ENCODE data around the gene EVA1C. TPM values are rescaled to one million over a fixed set of nuclear protein-coding genes. Genes with fewer than 3 reads are reported as not detected.
"Not testable (repeated sequence)": the region's sequence is repeated elsewhere in the genome, so short reads cannot be mapped to it uniquely, and the experiment has no call there.

The EVA1C gene
- total and polyA plus RNA-seq, 5 donors = 18.0 to 39.8 (median 21.2) TPM

GRCh38 chr21:32520875-32521735, 108.6 kb downstream of the EVA1C start:
- H3K9me3 ChIP-seq (ENCODE audit: control insufficient read depth, low read length) = no peaks in the 10 kb centered on the region
- intact Hi-C loops (cut with DNase I) = no loop called here
- H3K27me3 ChIP-seq (ENCODE audit: control insufficient read depth, insufficient read depth) = no peaks in the 10 kb centered on the region
- DNase-seq = peak; percentile 95 to 97 (median 95)
- peak overlapping the region; percentile 80 for H3K27ac ChIP-seq (ENCODE audit: low read length)
- WGBS = 27% methylated on average over 14 of the region's 14 CpGs
- ATAC-seq = peak; percentile 68 to 77
- H3K4me1 ChIP-seq (ENCODE audit: control insufficient read depth, insufficient read depth, low read length) = peaks cover 19% of the 10 kb centered on the region
- no peak overlapping the region for H3K4me3 ChIP-seq (ENCODE audit: low read length)

- 53% methylated on average over 8 of the region's 8 CpGs for WGBS
- ATAC-seq (peak in 1 of 2 donors; percentile 2), DNase-seq (peak in 1 of 3 donors; percentile 59)
- Histone ChIP-seq H3K27me3 (ENCODE audit: control insufficient read depth, insufficient read depth) (no peaks in the 10 kb centered on the region), H3K4me1 (ENCODE audit: control insufficient read depth, insufficient read depth, low read length) (peaks cover 18% of the 10 kb centered on the region), H3K4me3 (ENCODE audit: low read length) (no peak overlapping the region), H3K27ac (ENCODE audit: low read length) (peak overlapping the region; percentile 80), H3K9me3 (ENCODE audit: control insufficient read depth, low read length) (no peaks in the 10 kb centered on the region)
- intact Hi-C loops (cut with DNase I) = no loop called here
These were observed 109.3 kb downstream of the EVA1C start for GRCh38 chr21:32521736-32522355.

- ATAC-seq (peak in 1 of 2 donors; percentile 44), DNase-seq (peak in 2 of 3 donors; percentile 38 to 53)
- Histone ChIP-seq H3K4me3 (ENCODE audit: low read length) (no peak overlapping the region), H3K27me3 (ENCODE audit: control insufficient read depth, insufficient read depth) (no peaks in the 10 kb centered on the region), H3K27ac (ENCODE audit: low read length) (peak overlapping the region; percentile 46), H3K9me3 (ENCODE audit: control insufficient read depth, low read length) (no peaks in the 10 kb centered on the region), H3K4me1 (ENCODE audit: control insufficient read depth, insufficient read depth, low read length) (peaks cover 18% of the 10 kb centered on the region)
- WGBS = 69% methylated on average over 10 of the region's 10 CpGs
- intact Hi-C loops (cut with DNase I) = no loop called here
These were observed 111.0 kb downstream of the EVA1C start for GRCh38 chr21:32523463-32523862.

GRCh38 chr21:32523988-32524719, 111.6 kb downstream of the EVA1C start:
- H3K27ac ChIP-seq (ENCODE audit: low read length) = peak overlapping the region; percentile 67
- H3K27me3 ChIP-seq (ENCODE audit: control insufficient read depth, insufficient read depth) = no peaks in the 10 kb centered on the region
- H3K4me3 ChIP-seq (ENCODE audit: low read length) = no peak overlapping the region
- H3K4me1 ChIP-seq (ENCODE audit: control insufficient read depth, insufficient read depth, low read length) = peaks cover 18% of the 10 kb centered on the region
- intact Hi-C loops (cut with DNase I) = no loop called here
- DNase-seq (peak; percentile 74 to 78 (median 75)), ATAC-seq (peak; percentile 61 to 79)
- H3K9me3 ChIP-seq (ENCODE audit: control insufficient read depth, low read length) = no peaks in the 10 kb centered on the region
- 53% methylated on average over 8 of the region's 8 CpGs for WGBS

GRCh38 chr21:32525282-32525681, 112.8 kb downstream of the EVA1C start:
- WGBS = 88% methylated on average over 7 of the region's 7 CpGs
- Histone ChIP-seq H3K27me3 (ENCODE audit: control insufficient read depth, insufficient read depth) (no peaks in the 10 kb centered on the region), H3K9me3 (ENCODE audit: control insufficient read depth, low read length) (no peaks in the 10 kb centered on the region), H3K27ac (ENCODE audit: low read length) (peak overlapping the region; percentile 20), H3K4me1 (ENCODE audit: control insufficient read depth, insufficient read depth, low read length) (peaks cover 16% of the 10 kb centered on the region), H3K4me3 (ENCODE audit: low read length) (no peak overlapping the region)
- intact Hi-C loops (cut with DNase I) = no loop called here
- DNase-seq (no peak), ATAC-seq (no peak)

GRCh38 chr21:32529679-32530078, 117.2 kb downstream of the EVA1C start:
- Histone ChIP-seq H3K9me3 (ENCODE audit: control insufficient read depth, low read length) (no peaks in the 10 kb centered on the region), H3K27ac (ENCODE audit: low read length) (no peak overlapping the region), H3K4me1 (ENCODE audit: control insufficient read depth, insufficient read depth, low read length) (no peaks in the 10 kb centered on the region), H3K27me3 (ENCODE audit: control insufficient read depth, insufficient read depth) (no peaks in the 10 kb centered on the region), H3K4me3 (ENCODE audit: low read length) (no peak overlapping the region)
- ATAC-seq = peak in 1 of 2 donors; percentile 25
- intact Hi-C loops (cut with DNase I) = no loop called here
- DNase-seq = no peak
- WGBS = 87% methylated on average over 4 of the region's 4 CpGs

GRCh38 chr21:32530809-32531208, 118.3 kb downstream of the EVA1C start:
- H3K27ac ChIP-seq (ENCODE audit: low read length); H3K4me1 ChIP-seq (ENCODE audit: control insufficient read depth, insufficient read depth, low read length); ATAC-seq; H3K27me3 ChIP-seq (ENCODE audit: control insufficient read depth, insufficient read depth); DNase-seq; H3K9me3 ChIP-seq (ENCODE audit: control insufficient read depth, low read length); H3K4me3 ChIP-seq (ENCODE audit: low read length); intact Hi-C loops (cut with DNase I): not testable (repeated sequence)
- 88% methylated on average over 7 of the region's 7 CpGs for WGBS

- H3K9me3 ChIP-seq (ENCODE audit: control insufficient read depth, low read length); intact Hi-C loops (cut with DNase I); ATAC-seq; H3K27me3 ChIP-seq (ENCODE audit: control insufficient read depth, insufficient read depth); H3K27ac ChIP-seq (ENCODE audit: low read length); H3K4me3 ChIP-seq (ENCODE audit: low read length); DNase-seq; H3K4me1 ChIP-seq (ENCODE audit: control insufficient read depth, insufficient read depth, low read length): not testable (repeated sequence)
- WGBS = 71% methylated on average over 3 of the region's 3 CpGs
These were observed 119.1 kb downstream of the EVA1C start for GRCh38 chr21:32531561-32531960.

- H3K9me3 ChIP-seq (ENCODE audit: control insufficient read depth, low read length) = no peaks in the 10 kb centered on the region
- 70% methylated on average over 6 of the region's 6 CpGs for WGBS
- no peak for ATAC-seq
- DNase-seq = no peak
- H3K4me3 ChIP-seq (ENCODE audit: low read length) = no peak overlapping the region
- H3K27me3 ChIP-seq (ENCODE audit: control insufficient read depth, insufficient read depth) = no peaks in the 10 kb centered on the region
- intact Hi-C loops (cut with DNase I) = no loop called here
- H3K4me1 ChIP-seq (ENCODE audit: control insufficient read depth, insufficient read depth, low read length) = no peaks in the 10 kb centered on the region
- H3K27ac ChIP-seq (ENCODE audit: low read length) = no peak overlapping the region
These were observed 120.1 kb downstream of the EVA1C start for GRCh38 chr21:32532636-32533035.

- Histone ChIP-seq H3K27me3 (ENCODE audit: control insufficient read depth, insufficient read depth) (no peaks in the 10 kb centered on the region), H3K4me3 (ENCODE audit: low read length) (no peak overlapping the region), H3K27ac (ENCODE audit: low read length) (no peak overlapping the region), H3K4me1 (ENCODE audit: control insufficient read depth, insufficient read depth, low read length) (no peaks in the 10 kb centered on the region), H3K9me3 (ENCODE audit: control insufficient read depth, low read length) (no peaks in the 10 kb centered on the region)
- intact Hi-C loops (cut with DNase I) = no loop called here
- WGBS = 86% methylated on average over 4 of the region's 4 CpGs
- DNase-seq = no peak
- no peak for ATAC-seq
These were observed 120.5 kb downstream of the EVA1C start for GRCh38 chr21:32533053-32533452.

GRCh38 chr21:32533611-32534010, 121.1 kb downstream of the EVA1C start:
- Histone ChIP-seq H3K9me3 (ENCODE audit: control insufficient read depth, low read length) (no peaks in the 10 kb centered on the region), H3K27me3 (ENCODE audit: control insufficient read depth, insufficient read depth) (no peaks in the 10 kb centered on the region), H3K4me1 (ENCODE audit: control insufficient read depth, insufficient read depth, low read length) (no peaks in the 10 kb centered on the region), H3K27ac (ENCODE audit: low read length) (no peak overlapping the region), H3K4me3 (ENCODE audit: low read length) (no peak overlapping the region)
- 99% methylated on average over 7 of the region's 7 CpGs for WGBS
- ATAC-seq (no peak), DNase-seq (no peak)
- intact Hi-C loops (cut with DNase I) = no loop called here

Measured in right cardiac atrium (tissue), 5 donors.